GM12878 (cell line): ENCODE measurements around the gene RASSF4. TPM values are rescaled to one million over a fixed set of nuclear protein-coding genes. Genes with fewer than 3 reads are reported as not detected.

ENCODE experiments used
- ATAC-seq: fragments of 200-7000 bp; cut with Tn5 transposase; 3 replicates; pipeline ENCODE4 v1.9.1; 2020; ENCODE audit warnings: mild to moderate bottlenecking, moderate library complexity
- BruUV-seq: library from RNA; stranded (reverse); fragments of 400-500 nt; replicated peaks from 2 replicates; lab custom pipeline; 2021; lab: Mats Ljungman, UMichigan
- CTCF ChIA-PET: fragments of 300-600 bp; sonication (Branson Sonifier 250); formaldehyde crosslinking; extraction: SDS; loops from one replicate; lab custom pipeline; 2021; ENCODE audit warnings: inconsistent platforms; lab: Yijun Ruan, JAX
- POLR2A ChIA-PET: fragments of 350-600 bp; formaldehyde crosslinking; extraction: SDS; loops from one replicate; lab custom pipeline; 2021; ENCODE audit warnings: inconsistent platforms; lab: Charles Lee
- RAD21 ChIA-PET: fragments of 300-600 bp; sonication (Branson Sonifier 250); formaldehyde crosslinking; loops from one replicate; lab custom pipeline; 2023; ENCODE audit warnings: antibody characterized with exemption; ENCODE audit not compliant: unreplicated experiment; lab: Charles Lee
- SMC1A ChIA-PET: fragments of 300-600 bp; sonication (Branson Sonifier 250); formaldehyde crosslinking; loops from one replicate; lab custom pipeline; 2023; ENCODE audit not compliant: unreplicated experiment, uncharacterized antibody; lab: Charles Lee
- DNase-seq: peaks from one replicate; pipeline ENCODE4 v3.0.0-alpha.2; 2011; ENCODE audit warnings: low read depth, low spot score
- FAIRE-seq: peaks from 3 replicates; lab custom pipeline; 2011; peaks lifted over from hg19 to GRCh38; lab: Jason Lieb, UNC
- H2AFZ ChIP-seq: 2 replicates; pipeline ENCODE4 v1.6.0; 2011; ENCODE audit warnings: low read depth, low read length, control low read depth; ENCODE audit not compliant: control insufficient read depth
- H3K27ac ChIP-seq: 2 replicates; pipeline ENCODE4 v1.5.1; 2011; ENCODE audit warnings: control low read depth; ENCODE audit not compliant: control insufficient read depth, insufficient read depth
- H3K27me3 ChIP-seq, 2 experiments: replicated peaks in 1 of 2; 2 replicates each; pipeline versions ENCODE4 v1.6.0 to v1.6.1; 2011; ENCODE audit warnings: low read length in 1 of 2; ENCODE audit not compliant: control insufficient read depth in 2 of 2, insufficient read depth in 2 of 2
- H3K36me3 ChIP-seq, 2 experiments: 2 replicates each; pipeline ENCODE4 v1.5.1; 2011; ENCODE audit warnings: low read length in 1 of 2; ENCODE audit not compliant: control insufficient read depth in 2 of 2, insufficient read depth in 2 of 2
- H3K4me1 ChIP-seq: 2 replicates; pipeline ENCODE4 v1.6.1; 2011; ENCODE audit warnings: mild to moderate bottlenecking, low read length, moderate library complexity, mixed read lengths; ENCODE audit not compliant: control insufficient read depth, insufficient read depth
- H3K4me2 ChIP-seq: 2 replicates; pipeline ENCODE4 v1.6.0; 2011; ENCODE audit warnings: control low read depth; ENCODE audit not compliant: control insufficient read depth, insufficient read depth
- H3K4me3 ChIP-seq: fragments of 200-600 bp; sonication (generic); 2 replicates; pipeline ENCODE4 v1.5.1; 2016
- H3K79me2 ChIP-seq: 2 replicates; pipeline ENCODE4 v1.6.0; 2011; ENCODE audit warnings: low read length; ENCODE audit not compliant: control insufficient read depth, insufficient read depth
- H3K9ac ChIP-seq: 2 replicates; pipeline ENCODE4 v1.8.0; 2011; ENCODE audit warnings: low read length, control low read depth, mixed read lengths; ENCODE audit not compliant: control insufficient read depth, insufficient read depth
- H3K9me3 ChIP-seq: replicated peaks from 3 replicates; pipeline ENCODE4 v1.5.1; 2011; ENCODE audit warnings: mild to moderate bottlenecking, low read length; ENCODE audit not compliant: control insufficient read depth, insufficient read depth
- H4K20me1 ChIP-seq: 2 replicates; pipeline ENCODE4 v1.6.0; 2011; ENCODE audit not compliant: control insufficient read depth, insufficient read depth
- ATF7 ChIP-seq: fragments of 450-650 bp; IDR thresholded peaks from 2 replicates; pipeline ENCODE4 v1.6.1; 2016; ENCODE audit warnings: low read depth, mild to moderate bottlenecking
- BRCA1 ChIP-seq: IDR thresholded peaks from 2 replicates; pipeline ENCODE4 v1.6.1; 2011; ENCODE audit warnings: low read depth, low read length, improper control_type of control experiment
- CBX5 ChIP-seq: sonication (generic); IDR thresholded peaks from 2 replicates; pipeline ENCODE4 v1.6.1; 2016; ENCODE audit warnings: low read depth, moderate library complexity, mild to moderate bottlenecking, inconsistent platforms
- FOS ChIP-seq: IDR thresholded peaks from 3 replicates; pipeline ENCODE4 v1.6.1; 2011; ENCODE audit warnings: borderline replicate concordance; ENCODE audit not compliant: insufficient read length; ENCODE audit errors: extremely low read depth
- KLF5 ChIP-seq: fragments of 450-650 bp; IDR thresholded peaks from 2 replicates; pipeline ENCODE4 v1.6.1; 2014; ENCODE audit warnings: mild to moderate bottlenecking; ENCODE audit not compliant: partially characterized antibody
- MEF2B ChIP-seq: fragments of 450-650 bp; IDR thresholded peaks from 2 replicates; pipeline ENCODE4 v1.6.1; 2018; ENCODE audit warnings: mild to moderate bottlenecking, moderate library complexity; ENCODE audit not compliant: partially characterized antibody, poor library complexity, severe bottlenecking
- NBN ChIP-seq: fragments of 450-650 bp; IDR thresholded peaks from 2 replicates; pipeline ENCODE4 v1.6.1; 2016
- POLR2AphosphoS5 ChIP-seq: IDR thresholded peaks from 2 replicates; pipeline ENCODE4 v1.6.1; 2011; ENCODE audit warnings: mild to moderate bottlenecking, low read length, inconsistent platforms
- WGBS: methylation state at CpG from one replicate; pipeline ENCODE4 v1.1.6; 2016; ENCODE audit warnings: low lambda C conversion rate; ENCODE audit not compliant: insufficient replicate concordance, insufficient coverage; ENCODE audit errors: missing lambda C conversion rate; 5-methylcytosine and 5-hydroxymethylcytosine counted together
- in situ Hi-C: fragments of 300-500 bp; cut with MboI; formaldehyde crosslinking; loops from 9 replicates; pipeline ENCODE4 v1.14.3; 2018; ENCODE audit warnings: mixed read lengths
- intact Hi-C: fragments of 100-400 bp; cut with micrococcal nuclease; formaldehyde crosslinking; loops from one replicate; pipeline ENCODE4 v1.14.2; 2022; ENCODE audit not compliant: unreplicated experiment
- polyA plus RNA-seq, 11 experiments: library from polyadenylated mRNA; depleted of rRNA in 4 of 11; unstranded in 6 of 11; stranded (reverse) in 5 of 11; fragments of >200 nt; fragmentation: Nextera tagmentation in 4 of 11; fragmentation: Illumina TruSeq in 1 of 11; extraction: Ambion mirVana in 4 of 11; extraction: Trizol in 1 of 11; gene quantifications; 1 replicate in 1 of 11; 2 replicates in 10 of 11; pipeline versions ENCODE4 v1.2.1 to v1.2.3, GENCODE V29; 2011 to 2016; ENCODE audit warnings: inconsistent platforms in 2 of 11, missing spikeins in 2 of 11, low read depth in 1 of 11
- total RNA-seq, 4 experiments: library from RNA; depleted of rRNA in 3 of 4; stranded (reverse); fragments of >200 nt in 3 of 4; fragmentation: Illumina TruSeq in 1 of 4; extraction: Trizol in 1 of 4; gene quantifications; 2 replicates each; pipeline versions ENCODE4 v1.2.1 to v1.2.3, GENCODE V29; 2013 to 2021
- TF ChIP-seq, protein P1 (sequence below): fragments of 150-350 bp; IDR thresholded peaks from 2 replicates; pipeline ENCODE4 v1.6.1; 2014; ENCODE audit warnings: mild to moderate bottlenecking, low read depth, low read length
- TF ChIP-seq, protein P2 (sequence below): IDR thresholded peaks from 2 replicates; pipeline ENCODE4 v1.6.1; 2011; ENCODE audit warnings: borderline replicate concordance, low read depth, mild to moderate bottlenecking, moderate library complexity, low read length; ENCODE audit not compliant: insufficient read depth, poor library complexity, severe bottlenecking
- TF ChIP-seq, protein P3 (sequence below): fragments of 450-650 bp; IDR thresholded peaks from 2 replicates; pipeline ENCODE4 v1.6.1; 2017; ENCODE audit warnings: mild to moderate bottlenecking, moderate library complexity

Gene RASSF4
- total and polyA plus RNA-seq, 10 of the 15 experiments (the other 5 are each of a cell fraction or from before 2014, with no cell fraction given): 3.7 to 71.1 (median 16.8) TPM

DNA sequence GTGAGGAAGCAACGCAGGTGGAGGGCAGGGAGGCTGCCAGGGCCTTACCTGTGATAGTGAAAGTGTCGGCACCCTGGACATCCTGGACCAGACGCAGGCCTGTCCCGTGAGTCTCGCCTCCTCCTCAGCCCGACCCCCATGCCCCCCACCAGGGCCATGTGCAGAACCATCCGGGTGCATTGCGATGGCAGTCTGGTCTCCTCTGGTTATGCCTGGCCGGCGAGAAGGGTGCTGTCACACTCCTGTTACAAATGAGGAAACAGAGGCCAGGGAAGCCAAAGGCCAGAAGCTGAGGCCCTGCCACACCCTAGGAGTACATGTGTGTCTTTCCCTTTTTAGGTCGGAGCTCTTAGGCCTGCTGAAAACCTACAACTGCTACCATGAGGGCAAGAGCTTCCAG lies 11.8 kb downstream of the RASSF4 start:
- in situ Hi-C loops: loop anchor here (25.0 kb wide), 1 partner anchor 1809 kb away; no protein-coding TSS in a partner anchor
- CTCF ChIA-PET: no interaction called here

More for the DNA sequence above, 11.8 kb downstream of the RASSF4 start:
- SMC1A ChIA-PET: no interaction called here
- Histone ChIP-seq H3K9ac (no peak overlapping the region), H3K36me3 (peaks cover 0 to 8% of the 10 kb centered on the region in 2 experiments; a peak in 2 of 4 replicates), H3K4me2 (no peak overlapping the region), H3K9me3 (no peaks in the 10 kb centered on the region), H2AFZ (no peak overlapping the region), H3K27ac (no peak overlapping the region; the same call in 1 of the 2 replicates), H3K79me2 (peaks cover 9% of the 10 kb centered on the region), H4K20me1 (no peaks in the 10 kb centered on the region), H3K4me1 (peaks cover 58% of the 10 kb centered on the region), H3K27me3 (no peaks in the 10 kb centered on the region), H3K4me3 (no peak overlapping the region)
- no TSS peak for BruUV-seq
- no peak for DNase-seq
- WGBS: 92% methylated on average over 11 of the region's 11 CpGs
- FAIRE-seq: no peak
- intact Hi-C loops: no loop called here
- ATAC-seq: no peak
- POLR2A ChIA-PET: no interaction called here
- RAD21 ChIA-PET: no interaction called here
- no peak for TF ChIP-seq BRCA1
- no peak for TF ChIP-seq MEF2B
- TF ChIP-seq, protein P1, sequence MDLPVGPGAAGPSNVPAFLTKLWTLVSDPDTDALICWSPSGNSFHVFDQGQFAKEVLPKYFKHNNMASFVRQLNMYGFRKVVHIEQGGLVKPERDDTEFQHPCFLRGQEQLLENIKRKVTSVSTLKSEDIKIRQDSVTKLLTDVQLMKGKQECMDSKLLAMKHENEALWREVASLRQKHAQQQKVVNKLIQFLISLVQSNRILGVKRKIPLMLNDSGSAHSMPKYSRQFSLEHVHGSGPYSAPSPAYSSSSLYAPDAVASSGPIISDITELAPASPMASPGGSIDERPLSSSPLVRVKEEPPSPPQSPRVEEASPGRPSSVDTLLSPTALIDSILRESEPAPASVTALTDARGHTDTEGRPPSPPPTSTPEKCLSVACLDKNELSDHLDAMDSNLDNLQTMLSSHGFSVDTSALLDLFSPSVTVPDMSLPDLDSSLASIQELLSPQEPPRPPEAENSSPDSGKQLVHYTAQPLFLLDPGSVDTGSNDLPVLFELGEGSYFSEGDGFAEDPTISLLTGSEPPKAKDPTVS: no peak
- TF ChIP-seq, protein P2, sequence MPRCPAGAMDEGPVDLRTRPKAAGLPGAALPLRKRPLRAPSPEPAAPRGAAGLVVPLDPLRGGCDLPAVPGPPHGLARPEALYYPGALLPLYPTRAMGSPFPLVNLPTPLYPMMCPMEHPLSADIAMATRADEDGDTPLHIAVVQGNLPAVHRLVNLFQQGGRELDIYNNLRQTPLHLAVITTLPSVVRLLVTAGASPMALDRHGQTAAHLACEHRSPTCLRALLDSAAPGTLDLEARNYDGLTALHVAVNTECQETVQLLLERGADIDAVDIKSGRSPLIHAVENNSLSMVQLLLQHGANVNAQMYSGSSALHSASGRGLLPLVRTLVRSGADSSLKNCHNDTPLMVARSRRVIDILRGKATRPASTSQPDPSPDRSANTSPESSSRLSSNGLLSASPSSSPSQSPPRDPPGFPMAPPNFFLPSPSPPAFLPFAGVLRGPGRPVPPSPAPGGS: no peak
- TF ChIP-seq, protein P3, sequence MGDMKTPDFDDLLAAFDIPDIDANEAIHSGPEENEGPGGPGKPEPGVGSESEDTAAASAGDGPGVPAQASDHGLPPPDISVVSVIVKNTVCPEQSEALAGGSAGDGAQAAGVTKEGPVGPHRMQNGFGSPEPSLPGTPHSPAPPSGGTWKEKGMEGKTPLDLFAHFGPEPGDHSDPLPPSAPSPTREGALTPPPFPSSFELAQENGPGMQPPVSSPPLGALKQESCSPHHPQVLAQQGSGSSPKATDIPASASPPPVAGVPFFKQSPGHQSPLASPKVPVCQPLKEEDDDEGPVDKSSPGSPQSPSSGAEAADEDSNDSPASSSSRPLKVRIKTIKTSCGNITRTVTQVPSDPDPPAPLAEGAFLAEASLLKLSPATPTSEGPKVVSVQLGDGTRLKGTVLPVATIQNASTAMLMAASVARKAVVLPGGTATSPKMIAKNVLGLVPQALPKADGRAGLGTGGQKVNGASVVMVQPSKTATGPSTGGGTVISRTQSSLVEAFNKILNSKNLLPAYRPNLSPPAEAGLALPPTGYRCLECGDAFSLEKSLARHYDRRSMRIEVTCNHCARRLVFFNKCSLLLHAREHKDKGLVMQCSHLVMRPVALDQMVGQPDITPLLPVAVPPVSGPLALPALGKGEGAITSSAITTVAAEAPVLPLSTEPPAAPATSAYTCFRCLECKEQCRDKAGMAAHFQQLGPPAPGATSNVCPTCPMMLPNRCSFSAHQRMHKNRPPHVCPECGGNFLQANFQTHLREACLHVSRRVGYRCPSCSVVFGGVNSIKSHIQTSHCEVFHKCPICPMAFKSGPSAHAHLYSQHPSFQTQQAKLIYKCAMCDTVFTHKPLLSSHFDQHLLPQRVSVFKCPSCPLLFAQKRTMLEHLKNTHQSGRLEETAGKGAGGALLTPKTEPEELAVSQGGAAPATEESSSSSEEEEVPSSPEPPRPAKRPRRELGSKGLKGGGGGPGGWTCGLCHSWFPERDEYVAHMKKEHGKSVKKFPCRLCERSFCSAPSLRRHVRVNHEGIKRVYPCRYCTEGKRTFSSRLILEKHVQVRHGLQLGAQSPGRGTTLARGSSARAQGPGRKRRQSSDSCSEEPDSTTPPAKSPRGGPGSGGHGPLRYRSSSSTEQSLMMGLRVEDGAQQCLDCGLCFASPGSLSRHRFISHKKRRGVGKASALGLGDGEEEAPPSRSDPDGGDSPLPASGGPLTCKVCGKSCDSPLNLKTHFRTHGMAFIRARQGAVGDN: no peak
- TF ChIP-seq KLF5: no peak
- TF ChIP-seq ATF7: no peak
- no peak for TF ChIP-seq NBN
- no peak for TF ChIP-seq POLR2AphosphoS5
- TF ChIP-seq CBX5: no peak
- no peak for TF ChIP-seq FOS
